HG02678 (cell line): ENCODE results near the gene PHLPP1.

Experiments used
- ATAC-seq: cut with Tn5 transposase; IDR thresholded peaks from one replicate; pipeline ENCODE4 v1.9.1; 2021; ENCODE audit warnings: mild to moderate bottlenecking, moderate library complexity; ENCODE audit not compliant: unreplicated experiment

PHLPP1 gene

GRCh38 chr18:62999392-62999791, 284.1 kb downstream of the PHLPP1 start:
- ATAC-seq: no peak

GRCh38 chr18:62999921-63000320, 284.6 kb downstream of the PHLPP1 start:
- no peak for ATAC-seq

- no peak for ATAC-seq
Measured at GRCh38 chr18:63000839-63001238, 285.5 kb downstream of the PHLPP1 start.

GRCh38 chr18:63001861-63002260, 286.5 kb downstream of the PHLPP1 start:
- ATAC-seq: no peak

GRCh38 chr18:63002305-63002704, 287.0 kb downstream of the PHLPP1 start:
- no peak for ATAC-seq

GRCh38 chr18:63002803-63003445, 287.6 kb downstream of the PHLPP1 start:
- no peak for ATAC-seq

GRCh38 chr18:63003899-63004298, 288.6 kb downstream of the PHLPP1 start:
- no peak for ATAC-seq

- ATAC-seq: no peak
Measured at GRCh38 chr18:63004466-63005089, 289.2 kb downstream of the PHLPP1 start.

GRCh38 chr18:63005306-63005705, 290.0 kb downstream of the PHLPP1 start:
- ATAC-seq: no peak

GRCh38 chr18:63007231-63007630, 291.9 kb downstream of the PHLPP1 start:
- no peak for ATAC-seq

- no peak for ATAC-seq
Measured at GRCh38 chr18:63016270-63016669, 300.9 kb downstream of the PHLPP1 start.

- ATAC-seq: no peak
Measured at GRCh38 chr18:63017076-63017475, 301.7 kb downstream of the PHLPP1 start.

GRCh38 chr18:63017977-63018376, 302.6 kb downstream of the PHLPP1 start:
- ATAC-seq: no peak

GRCh38 chr18:63022429-63023022, 307.2 kb downstream of the PHLPP1 start:
- ATAC-seq: no peak

- no peak for ATAC-seq
Measured at GRCh38 chr18:63025251-63026090, 310.1 kb downstream of the PHLPP1 start.

GRCh38 chr18:63028380-63028779, 313.0 kb downstream of the PHLPP1 start:
- ATAC-seq: no peak
